Cardiac fibroblast (primary cell): Measurements from ENCODE around the gene REXO5.
"Not testable (repeated sequence)": the region's sequence is repeated elsewhere in the genome, so short reads cannot be mapped to it uniquely, and the experiment has no call there.

ENCODE experiments used
- DNase-seq, 2 donors: peaks; one replicate each; pipeline versions ENCODE4 v3.0.0 to v3.0.0-alpha.2; 2010; ENCODE audit warnings: low read depth in 2 of 2
- H3K4me3 ChIP-seq, 2 donors: replicated peaks in 1 of 2; 1 replicate in 1 of 2; 2 replicates in 1 of 2; pipeline ENCODE4 v1.5.1; 2011; ENCODE audit warnings: low read depth in 2 of 2, low read length in 2 of 2, mild to moderate bottlenecking in 2 of 2, moderate library complexity in 1 of 2
- TF ChIP-seq, protein P1 (sequence below): IDR thresholded peaks from one replicate; pipeline ENCODE4 v1.5.1; 2011; ENCODE audit warnings: low read depth, mild to moderate bottlenecking, low read length, inconsistent platforms

The REXO5 gene

DNA sequence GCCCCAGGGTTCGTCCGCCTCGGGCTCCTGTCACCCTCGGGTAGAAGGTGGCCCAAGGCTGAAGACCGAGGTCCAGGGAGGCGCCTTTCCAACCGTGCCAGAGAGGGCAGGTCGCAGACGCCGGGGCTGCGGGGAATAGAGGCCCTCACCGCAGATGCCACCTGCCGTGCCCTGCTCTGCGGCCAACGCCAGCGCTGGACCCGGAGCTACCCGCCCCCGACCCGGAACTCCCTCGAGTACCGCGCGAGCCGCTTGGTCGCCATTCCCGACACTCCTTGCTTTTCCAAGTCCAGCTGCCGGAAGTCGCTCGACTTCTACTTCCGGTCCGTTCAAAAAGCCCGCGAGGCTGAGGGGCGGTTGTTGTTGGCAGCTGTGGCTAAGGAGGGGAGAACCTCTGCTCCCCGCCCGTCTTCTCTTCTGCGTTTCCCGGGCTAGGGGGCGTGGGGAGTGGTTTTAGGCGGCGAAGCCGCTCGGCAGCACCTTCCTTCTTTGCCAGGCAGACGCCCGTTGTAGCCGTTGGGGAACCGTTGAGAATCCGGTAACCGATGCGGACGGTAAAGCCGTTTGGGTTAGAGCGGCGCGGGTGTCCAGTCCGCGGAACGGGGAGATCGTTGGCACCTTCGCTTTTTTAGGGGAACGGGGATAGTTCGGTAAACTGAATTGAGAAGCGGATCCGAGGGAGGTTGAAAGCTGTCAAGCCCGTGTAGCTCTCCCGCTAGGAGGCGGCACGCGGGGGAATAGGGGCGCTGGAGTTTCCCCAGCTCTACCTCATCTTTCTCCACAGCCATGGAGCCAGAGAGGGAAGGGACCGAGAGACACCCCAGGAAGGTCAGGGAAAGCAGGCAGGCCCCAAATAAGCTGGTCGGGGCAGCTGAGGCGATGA lies at the start of gene REXO5, which contains the start of gene ERI2:
TSS of gene REXO5 (plus strand) at position 360 of the 883 bp plus-strand sequence. CDS start at position 787, 427 bp downstream.
TSS of gene ERI2 (minus strand) at position 305 of the 883 bp plus-strand sequence. CDS start at position 263, 42 bp downstream.
- TF ChIP-seq, protein P1, sequence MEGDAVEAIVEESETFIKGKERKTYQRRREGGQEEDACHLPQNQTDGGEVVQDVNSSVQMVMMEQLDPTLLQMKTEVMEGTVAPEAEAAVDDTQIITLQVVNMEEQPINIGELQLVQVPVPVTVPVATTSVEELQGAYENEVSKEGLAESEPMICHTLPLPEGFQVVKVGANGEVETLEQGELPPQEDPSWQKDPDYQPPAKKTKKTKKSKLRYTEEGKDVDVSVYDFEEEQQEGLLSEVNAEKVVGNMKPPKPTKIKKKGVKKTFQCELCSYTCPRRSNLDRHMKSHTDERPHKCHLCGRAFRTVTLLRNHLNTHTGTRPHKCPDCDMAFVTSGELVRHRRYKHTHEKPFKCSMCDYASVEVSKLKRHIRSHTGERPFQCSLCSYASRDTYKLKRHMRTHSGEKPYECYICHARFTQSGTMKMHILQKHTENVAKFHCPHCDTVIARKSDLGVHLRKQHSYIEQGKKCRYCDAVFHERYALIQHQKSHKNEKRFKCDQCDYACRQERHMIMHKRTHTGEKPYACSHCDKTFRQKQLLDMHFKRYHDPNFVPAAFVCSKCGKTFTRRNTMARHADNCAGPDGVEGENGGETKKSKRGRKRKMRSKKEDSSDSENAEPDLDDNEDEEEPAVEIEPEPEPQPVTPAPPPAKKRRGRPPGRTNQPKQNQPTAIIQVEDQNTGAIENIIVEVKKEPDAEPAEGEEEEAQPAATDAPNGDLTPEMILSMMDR: peak; percentile 65
- H3K4me3 ChIP-seq: peak within 1 kb of the TSS; percentile 86 to 89
- DNase-seq: peak; percentile 96

- TF ChIP-seq, protein P1: no peak
- no peak for DNase-seq
- H3K4me3 ChIP-seq: no peak overlapping the region
Measured at GRCh38 chr16:20760346-20760745, 46.0 kb upstream of the REXO5 start.

DNA sequence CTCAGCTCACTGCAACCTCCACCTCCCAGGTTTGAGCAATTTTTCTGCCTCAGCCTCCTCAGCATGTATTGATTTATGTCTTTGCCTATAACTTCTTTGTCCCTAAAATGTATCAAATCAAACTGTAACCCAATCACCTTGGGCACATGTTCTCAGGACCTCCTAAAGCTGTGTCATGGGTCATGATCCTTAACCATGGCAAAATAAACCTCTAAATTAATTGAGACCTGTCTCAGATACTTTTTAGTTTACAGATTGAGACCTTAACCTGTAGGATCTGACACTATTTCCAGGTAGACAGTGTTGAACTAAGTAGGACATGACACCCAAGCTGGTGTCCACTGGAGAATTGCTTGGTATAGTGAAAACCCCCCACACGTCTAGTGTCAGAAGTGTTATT lies 45.2 kb upstream of the REXO5 start:
- TF ChIP-seq, protein P1: no peak
- DNase-seq: no peak
- H3K4me3 ChIP-seq: no peak overlapping the region

GRCh38 chr16:20762404-20763123 lies 43.8 kb upstream of the REXO5 start:
- TF ChIP-seq, protein P1: no peak
- no peak for DNase-seq
- no peak overlapping the region for H3K4me3 ChIP-seq

DNA sequence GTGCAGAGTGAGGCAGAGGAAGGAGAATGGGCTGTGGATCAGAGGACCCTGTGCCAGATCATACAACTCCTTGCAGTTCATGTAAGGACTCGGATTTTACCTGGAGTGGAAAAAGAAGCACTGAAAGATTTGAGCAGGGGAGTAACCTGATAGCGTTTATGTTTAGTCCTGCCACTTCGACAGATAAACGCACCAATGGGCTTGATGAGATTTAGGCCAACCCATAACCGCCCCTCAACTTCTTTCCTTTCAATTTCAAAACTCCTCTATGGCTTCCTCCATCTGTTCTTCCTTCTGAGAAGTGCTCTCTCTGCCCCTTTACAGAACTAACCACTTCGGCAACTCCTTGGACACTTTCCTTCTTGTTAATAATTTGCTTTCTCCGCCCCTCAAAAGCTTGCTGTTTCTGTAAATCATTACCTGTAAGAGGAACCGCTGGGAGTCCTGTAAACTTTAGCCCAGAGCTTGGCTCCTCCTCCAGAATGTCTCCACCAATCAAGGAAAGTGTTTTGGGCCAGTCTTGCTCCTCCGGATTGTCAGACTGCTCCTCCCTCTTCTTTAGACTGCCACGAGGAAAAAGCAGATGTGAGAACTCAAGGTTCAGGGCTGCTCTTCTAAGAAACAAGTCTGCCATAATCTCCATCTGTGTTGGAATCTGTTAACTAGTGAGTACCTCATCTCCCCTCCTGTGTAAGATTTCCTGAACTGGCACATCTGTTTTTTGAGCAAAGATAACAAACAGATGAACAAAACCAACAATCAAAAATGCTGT lies 42.7 kb upstream of the REXO5 start, which contains the start of gene ACSM3:
TSS of gene ACSM3 (plus strand) at position 554 of the 772 bp plus-strand sequence. CDS start 6,021 bp downstream, outside the sequence.
- TF ChIP-seq, protein P1: no peak
- H3K4me3 ChIP-seq: peak within 1 kb of the TSS; percentile 28 to 52
- peak; percentile 78 to 79 for DNase-seq

DNA sequence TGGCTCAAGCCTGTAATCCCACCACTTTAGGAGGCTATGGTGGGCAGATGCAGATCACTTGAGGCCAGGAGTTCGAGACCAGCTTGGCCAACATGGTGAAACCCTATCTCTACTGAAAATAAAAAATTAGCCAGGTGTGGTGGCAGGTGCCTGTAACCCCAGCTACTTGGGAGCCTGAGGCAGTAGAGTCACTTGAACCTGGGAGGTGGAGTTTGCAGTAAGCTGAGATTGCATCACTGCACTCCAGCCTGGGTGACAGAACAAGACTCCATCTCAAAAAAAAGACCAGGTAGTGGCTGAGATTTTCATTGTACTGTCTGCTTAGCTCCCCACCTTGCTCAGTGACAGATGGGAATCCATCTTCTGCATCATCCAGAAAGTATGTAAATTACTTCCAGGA lies 41.9 kb upstream of the REXO5 start:
- H3K4me3 ChIP-seq, DNase-seq: not testable (repeated sequence)
